ENCODE data around the gene TTLL1.
A peak's percentile ranks its signal among the peaks of the same experiment; 100 is the strongest.
"Not testable (repeated sequence)": the region's sequence is repeated elsewhere in the genome, so short reads cannot be mapped to it uniquely, and the experiment has no call there.

The TTLL1 gene

DNA sequence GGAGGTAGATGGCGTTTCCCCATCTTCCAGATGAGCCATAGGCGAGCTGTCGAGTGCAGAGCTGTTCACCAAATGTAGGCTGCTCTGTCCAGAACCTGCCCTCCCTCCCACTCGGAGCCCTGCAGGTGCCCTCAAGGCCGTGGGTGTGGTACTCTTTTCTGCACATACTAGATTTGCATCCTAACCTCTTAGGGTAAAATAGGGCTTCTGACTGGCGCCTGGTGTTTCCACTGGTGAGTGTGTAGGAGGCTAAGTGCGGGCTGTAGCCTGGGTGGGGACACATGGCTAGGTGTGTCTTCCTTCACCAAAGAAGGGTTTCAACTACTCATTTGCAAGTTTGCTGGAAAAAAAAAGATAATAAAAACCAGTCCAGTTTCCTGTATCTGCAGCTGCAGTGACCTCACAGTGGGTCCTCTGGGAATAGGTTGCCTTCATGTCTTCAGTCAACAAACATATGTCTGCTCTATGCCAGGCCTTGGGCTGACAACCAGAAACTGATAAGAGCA, 29.8 kb upstream of the TTLL1 start:
- no peaks in the 10 kb centered on the region for H3K9me3 Mint-ChIP-seq
- no peaks in the 10 kb centered on the region for H3K36me3 Mint-ChIP-seq (ENCODE audit: low read depth)
- H3K4me3 Mint-ChIP-seq = no peak overlapping the region
- intact Hi-C loops (cut with micrococcal nuclease) = no loop called here
- H3K27ac Mint-ChIP-seq = no peak overlapping the region
- peaks cover 11% of the 10 kb centered on the region for H3K27me3 Mint-ChIP-seq
- peaks cover 43% of the 10 kb centered on the region for H3K4me1 Mint-ChIP-seq (ENCODE audit: low read depth)

DNA sequence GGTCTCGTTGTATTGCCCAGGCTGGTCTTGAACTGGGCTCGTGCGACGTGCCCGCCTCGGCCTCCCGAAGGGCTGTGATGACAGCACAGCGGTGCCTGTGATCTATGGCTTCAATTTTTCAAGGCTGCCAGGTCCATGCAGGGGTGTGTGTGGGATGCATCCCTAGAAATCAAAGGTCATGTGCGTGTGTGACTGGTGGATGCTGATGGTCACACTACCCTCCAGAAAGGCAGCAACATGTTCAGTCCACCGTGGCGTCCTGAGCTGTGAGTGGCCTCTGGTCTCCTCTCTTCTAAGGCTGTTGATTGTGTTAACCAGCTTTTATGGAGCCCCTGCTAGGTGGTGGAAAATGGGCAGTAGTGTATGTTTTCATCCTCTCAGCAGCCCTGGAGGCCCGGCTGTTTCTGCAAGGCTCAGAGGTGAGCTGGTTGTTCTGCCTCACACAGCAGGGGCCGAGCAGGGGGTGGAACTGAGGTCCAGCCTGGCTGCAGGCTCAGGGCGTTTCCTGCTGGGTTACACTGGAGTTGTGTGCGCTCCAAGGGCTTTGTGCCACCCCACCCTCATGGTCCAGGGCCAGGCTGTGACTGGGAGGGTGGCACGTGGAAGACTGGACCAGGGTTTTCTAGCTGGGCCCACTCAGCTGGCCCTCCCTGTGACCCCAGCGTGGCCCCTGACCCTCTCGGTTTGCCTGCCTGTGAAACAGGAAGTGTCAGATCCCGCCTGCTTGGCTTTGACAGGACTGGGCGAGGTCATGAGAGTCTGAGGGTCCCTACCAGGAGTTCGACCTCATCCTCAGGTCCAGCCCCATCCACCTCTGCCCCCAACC, 29.0 kb upstream of the TTLL1 start:
- Mint-ChIP-seq H3K4me1 (ENCODE audit: low read depth) (peaks cover 51% of the 10 kb centered on the region), H3K27ac (no peak overlapping the region), H3K36me3 (ENCODE audit: low read depth) (no peaks in the 10 kb centered on the region), H3K4me3 (no peak overlapping the region), H3K27me3 (peaks cover 19% of the 10 kb centered on the region), H3K9me3 (no peaks in the 10 kb centered on the region)
- intact Hi-C loops (cut with micrococcal nuclease) = no loop called here

DNA sequence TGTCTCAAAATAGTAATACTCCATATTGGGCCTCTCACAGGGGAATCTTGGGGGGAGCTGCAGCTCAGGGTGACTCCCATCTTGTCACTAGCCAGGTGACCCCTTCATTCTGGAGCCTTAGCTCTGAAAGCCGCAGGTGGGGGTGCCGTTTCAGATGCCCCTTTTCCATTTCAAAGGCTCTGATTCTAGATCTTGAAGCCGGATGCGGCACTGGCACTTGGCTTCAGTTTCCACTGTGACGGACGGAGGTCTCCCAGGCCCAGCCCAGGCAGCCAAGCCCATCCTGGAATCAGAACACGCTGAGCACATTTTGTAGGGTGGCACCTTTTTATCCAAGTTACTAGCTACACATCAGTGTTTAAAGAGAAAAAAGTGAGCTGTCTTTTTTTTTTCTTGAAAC, 27.7 kb upstream of the TTLL1 start:
- Mint-ChIP-seq H3K9me3 (no peaks in the 10 kb centered on the region), H3K36me3 (ENCODE audit: low read depth) (no peaks in the 10 kb centered on the region), H3K27ac (no peak overlapping the region), H3K4me3 (no peak overlapping the region), H3K27me3 (peaks cover 32% of the 10 kb centered on the region), H3K4me1 (ENCODE audit: low read depth) (peaks cover 44% of the 10 kb centered on the region)
- intact Hi-C loops (cut with micrococcal nuclease) = no loop called here

DNA sequence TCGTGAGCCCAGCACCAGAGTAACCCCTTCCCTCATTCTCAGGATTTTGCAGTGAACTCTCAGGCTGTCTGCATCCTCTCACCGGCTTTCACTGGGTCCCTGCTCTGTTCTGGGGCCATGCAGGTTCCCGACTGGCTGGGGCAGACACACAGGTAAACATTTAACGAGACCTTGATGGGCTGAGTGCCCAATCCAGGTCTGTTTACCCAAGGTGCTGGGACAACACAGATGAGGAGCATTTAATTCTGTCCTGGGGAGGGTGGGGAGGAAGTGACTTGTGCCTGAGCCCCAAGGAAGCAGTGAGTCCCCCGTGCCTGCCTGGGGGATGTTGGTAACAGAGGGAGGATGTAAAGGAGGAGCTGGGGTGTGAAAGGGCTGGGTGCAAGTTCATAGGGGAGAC, 25.8 kb upstream of the TTLL1 start:
- H3K4me1 Mint-ChIP-seq (ENCODE audit: low read depth) = peaks cover 50% of the 10 kb centered on the region
- H3K27ac Mint-ChIP-seq = no peak overlapping the region
- intact Hi-C loops (cut with micrococcal nuclease) = no loop called here
- peaks cover 48% of the 10 kb centered on the region for H3K27me3 Mint-ChIP-seq
- no peaks in the 10 kb centered on the region for H3K9me3 Mint-ChIP-seq
- H3K4me3 Mint-ChIP-seq = no peak overlapping the region
- H3K36me3 Mint-ChIP-seq (ENCODE audit: low read depth) = no peaks in the 10 kb centered on the region

DNA sequence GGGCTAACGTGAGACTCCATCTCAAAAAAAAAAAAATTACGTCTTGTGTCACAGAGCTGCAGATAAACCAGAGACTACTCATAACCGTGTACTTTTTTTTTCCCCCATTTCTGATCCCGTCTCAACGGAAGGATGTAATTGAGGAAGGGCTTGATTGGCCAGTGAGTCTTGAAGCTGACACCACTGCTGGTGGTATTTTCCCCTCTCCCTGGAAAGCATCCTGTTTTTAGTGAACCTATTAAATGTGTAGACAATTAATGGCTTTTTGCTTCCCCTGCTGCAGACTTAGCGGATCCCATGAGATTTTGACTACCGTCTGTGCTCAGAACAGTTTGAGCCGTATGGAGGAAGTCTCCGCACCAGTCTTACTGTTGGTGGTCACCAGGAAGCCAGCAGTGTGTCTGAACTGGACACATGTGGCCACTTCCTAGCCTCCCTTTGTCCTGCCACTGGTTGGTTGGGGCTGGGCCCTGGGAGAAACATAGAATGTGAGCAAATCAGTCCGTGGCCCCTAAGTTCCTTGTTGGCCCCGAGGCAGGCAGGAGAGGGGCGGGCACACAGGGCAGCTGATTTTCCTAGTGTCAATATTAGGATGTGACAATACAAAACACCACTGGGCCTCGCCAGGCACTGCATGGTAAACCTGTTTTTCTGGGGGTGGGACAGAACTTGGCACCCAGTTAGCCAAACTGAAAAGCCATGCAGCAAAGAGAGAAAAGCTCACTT, 24.5 kb upstream of the TTLL1 start:
- Mint-ChIP-seq H3K4me1 (ENCODE audit: low read depth) (peaks cover 46% of the 10 kb centered on the region), H3K36me3 (ENCODE audit: low read depth) (no peaks in the 10 kb centered on the region), H3K27me3 (peaks cover 59% of the 10 kb centered on the region), H3K4me3 (no peak overlapping the region), H3K9me3 (no peaks in the 10 kb centered on the region), H3K27ac (no peak overlapping the region)
- intact Hi-C loops (cut with micrococcal nuclease) = no loop called here

DNA sequence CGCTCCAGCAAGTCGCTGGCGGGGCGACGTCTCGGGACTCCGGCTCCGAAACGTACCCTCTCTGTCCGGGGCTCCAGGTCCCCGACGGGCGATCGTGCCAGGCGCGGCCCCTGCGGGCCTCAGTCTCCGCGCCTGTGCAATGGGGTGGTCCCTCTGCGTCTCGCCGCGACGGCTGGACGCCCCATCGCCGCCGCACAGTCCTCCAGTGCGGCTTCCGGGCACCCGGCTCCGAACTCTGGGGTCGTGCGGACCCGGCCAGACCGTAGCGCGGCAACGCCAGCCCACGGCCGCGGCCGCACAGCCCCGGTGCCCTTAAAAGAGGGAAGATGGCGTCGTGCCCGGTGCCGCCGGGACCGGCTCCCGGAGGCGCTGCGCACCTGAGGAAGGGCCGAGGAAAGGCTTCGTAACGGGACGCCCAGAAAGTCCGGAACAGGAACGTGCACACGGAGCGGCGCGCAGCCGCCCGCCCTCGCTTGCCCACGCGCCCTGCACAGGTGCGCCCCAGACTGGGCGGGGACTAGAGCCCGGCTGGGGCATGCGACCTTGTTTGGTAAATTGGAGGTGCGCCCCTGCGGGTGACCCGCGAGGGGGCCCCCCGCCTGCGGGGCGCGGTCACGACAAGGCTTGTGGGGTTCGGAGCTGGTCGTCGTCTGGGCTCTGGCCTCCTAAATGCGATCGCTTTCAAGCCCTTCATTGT, 21.9 kb upstream of the TTLL1 start:
- Mint-ChIP-seq H3K4me1 (ENCODE audit: low read depth) (peaks cover 34% of the 10 kb centered on the region), H3K9me3 (no peaks in the 10 kb centered on the region), H3K4me3 (peak overlapping the region; percentile 81), H3K36me3 (ENCODE audit: low read depth) (no peaks in the 10 kb centered on the region), H3K27me3 (peaks cover 70% of the 10 kb centered on the region), H3K27ac (no peak overlapping the region)
- intact Hi-C loops (cut with micrococcal nuclease) = no loop called here

DNA sequence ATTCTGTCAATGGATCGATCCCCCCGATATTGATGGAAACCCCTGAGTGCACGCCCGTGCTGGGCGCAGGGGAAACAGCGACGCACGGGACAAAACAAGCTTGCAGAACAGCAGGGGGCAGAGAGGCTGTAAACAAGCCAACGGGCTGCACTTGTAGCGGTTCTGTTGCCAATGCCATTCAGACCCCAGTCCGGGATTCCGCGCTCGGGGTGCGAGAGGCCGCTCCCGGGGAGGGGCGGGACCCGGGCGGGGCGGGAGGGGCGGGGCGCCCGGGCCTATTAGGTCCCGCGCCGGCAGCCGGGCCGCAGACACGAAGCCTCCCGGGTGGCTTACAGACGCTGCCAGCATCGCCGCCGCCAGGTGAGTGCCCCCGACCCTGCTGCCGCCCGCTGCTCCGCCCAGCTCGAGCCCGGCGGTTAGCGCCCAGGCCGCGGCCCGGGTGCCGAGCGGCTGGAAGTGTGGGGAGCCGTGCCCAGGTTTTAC, 21.3 kb upstream of the TTLL1 start, which contains the start of gene BIK:
Gene BIK, plus strand, starts transcription at position 307 of the 483 bp plus-strand sequence. CDS start 13,273 bp downstream, outside the sequence.
- no peaks in the 10 kb centered on the region for H3K9me3 Mint-ChIP-seq
- peaks cover 70% of the 10 kb centered on the region for H3K27me3 Mint-ChIP-seq
- H3K27ac Mint-ChIP-seq = no peak within 1 kb of the TSS
- H3K4me3 Mint-ChIP-seq = peak within 1 kb of the TSS; percentile 81
- H3K36me3 Mint-ChIP-seq (ENCODE audit: low read depth) = no peaks in the 10 kb centered on the region
- peaks cover 28% of the 10 kb centered on the region for H3K4me1 Mint-ChIP-seq (ENCODE audit: low read depth)
- intact Hi-C loops (cut with micrococcal nuclease) = no loop called here

DNA sequence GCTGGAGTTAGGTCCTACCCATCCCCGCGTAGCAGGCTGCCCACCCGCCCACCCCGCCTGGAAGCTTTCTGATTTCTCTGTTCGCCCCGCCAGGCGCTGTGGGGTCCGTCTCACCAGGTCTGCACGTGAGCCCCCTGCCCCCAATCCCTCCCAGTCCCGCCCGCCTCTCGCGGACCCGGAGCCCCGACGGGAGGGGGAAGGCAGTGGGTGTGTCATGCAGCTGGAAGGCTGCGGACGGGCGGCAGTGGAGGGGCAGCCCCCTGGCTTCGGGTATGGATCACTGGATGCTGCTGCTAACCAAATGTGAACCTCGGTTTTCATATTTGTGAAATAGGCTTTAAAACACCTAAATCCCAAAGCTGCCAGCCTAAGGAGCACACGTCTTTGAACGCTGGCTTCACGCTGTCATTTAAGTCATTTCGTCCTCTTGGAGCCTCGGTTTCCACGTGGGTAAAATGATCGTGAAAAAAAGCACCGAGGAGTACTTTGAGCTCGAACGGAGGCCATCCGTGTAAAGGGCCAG, 20.8 kb upstream of the TTLL1 start:
- H3K36me3 Mint-ChIP-seq (ENCODE audit: low read depth) = no peaks in the 10 kb centered on the region
- H3K9me3 Mint-ChIP-seq = no peaks in the 10 kb centered on the region
- H3K4me1 Mint-ChIP-seq (ENCODE audit: low read depth) = peaks cover 27% of the 10 kb centered on the region
- H3K27ac Mint-ChIP-seq = no peak overlapping the region
- intact Hi-C loops (cut with micrococcal nuclease) = no loop called here
- H3K4me3 Mint-ChIP-seq = peak overlapping the region; percentile 56
- H3K27me3 Mint-ChIP-seq = peaks cover 69% of the 10 kb centered on the region

DNA sequence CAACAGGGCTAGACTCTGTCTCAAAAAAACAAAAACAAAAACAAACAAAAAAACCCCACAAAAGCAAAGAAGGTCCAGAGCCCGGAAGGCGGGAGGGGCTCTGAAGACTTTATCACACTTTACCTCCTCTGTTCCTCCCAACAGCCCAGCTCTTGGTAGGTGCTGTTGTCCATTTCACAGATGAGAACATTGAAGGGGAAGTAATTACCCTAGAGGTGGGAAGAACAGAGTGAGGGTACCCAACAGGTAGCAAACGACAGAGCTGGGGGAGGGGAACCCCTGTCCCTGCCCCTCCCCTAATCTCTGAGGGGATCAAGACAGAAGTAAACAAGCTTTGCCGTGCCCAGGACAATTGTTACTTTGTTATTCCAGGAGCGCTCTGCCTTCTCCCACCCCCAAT, 20.3 kb upstream of the TTLL1 start:
- Mint-ChIP-seq H3K27me3 (peaks cover 67% of the 10 kb centered on the region), H3K9me3 (no peaks in the 10 kb centered on the region), H3K4me3 (no peak overlapping the region), H3K4me1 (ENCODE audit: low read depth) (peaks cover 28% of the 10 kb centered on the region), H3K36me3 (ENCODE audit: low read depth) (no peaks in the 10 kb centered on the region), H3K27ac (no peak overlapping the region)
- intact Hi-C loops (cut with micrococcal nuclease) = no loop called here

DNA sequence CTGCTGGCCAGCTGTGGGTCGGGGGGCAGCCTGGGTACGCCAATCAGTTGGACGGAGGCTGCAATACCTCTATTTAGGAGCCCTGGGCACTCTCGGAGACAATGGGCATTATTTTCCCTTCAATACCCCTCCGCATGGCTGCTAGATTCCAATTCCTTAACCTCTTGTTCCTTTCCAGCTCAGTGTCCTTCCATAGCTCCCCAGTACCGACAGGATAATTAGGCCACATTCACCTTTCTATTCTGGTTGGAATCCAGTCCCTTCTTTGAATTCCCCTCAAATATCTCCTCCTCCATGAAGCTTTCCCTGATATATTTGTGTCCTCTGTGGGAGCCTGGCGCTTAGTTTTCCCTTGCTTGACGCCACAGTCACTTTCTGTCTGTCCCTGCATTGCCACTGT, 17.1 kb upstream of the TTLL1 start:
- Mint-ChIP-seq H3K4me1 (ENCODE audit: low read depth) (peaks cover 24% of the 10 kb centered on the region), H3K9me3 (no peaks in the 10 kb centered on the region), H3K27me3 (peaks cover 35% of the 10 kb centered on the region), H3K36me3 (ENCODE audit: low read depth) (no peaks in the 10 kb centered on the region), H3K4me3 (no peak overlapping the region), H3K27ac (no peak overlapping the region)
- intact Hi-C loops (cut with micrococcal nuclease) = no loop called here

DNA sequence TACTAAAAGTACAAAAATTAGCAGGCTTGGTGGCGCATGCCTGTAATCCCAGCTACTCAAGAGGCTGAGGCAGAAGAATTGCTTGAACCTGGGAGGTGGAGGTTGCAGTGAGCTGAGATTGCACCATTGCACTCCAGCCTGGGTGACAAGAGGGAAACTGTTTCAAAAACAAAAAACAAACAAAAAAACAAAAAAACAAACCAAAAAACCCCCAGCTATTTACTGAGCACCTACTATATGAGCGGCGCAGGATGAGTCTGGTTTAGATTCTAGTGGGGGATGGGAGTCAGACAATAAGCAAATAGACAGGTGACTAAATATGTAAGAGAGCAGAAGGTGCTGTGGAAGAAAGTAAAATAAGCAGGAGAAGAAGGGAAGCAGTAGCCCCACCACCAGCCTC, 15.8 kb upstream of the TTLL1 start:
- H3K4me3 Mint-ChIP-seq; intact Hi-C loops (cut with micrococcal nuclease); H3K27ac Mint-ChIP-seq; H3K36me3 Mint-ChIP-seq (ENCODE audit: low read depth); H3K9me3 Mint-ChIP-seq: not testable (repeated sequence)
- H3K27me3 Mint-ChIP-seq = peaks cover 25% of the 10 kb centered on the region
- H3K4me1 Mint-ChIP-seq (ENCODE audit: low read depth) = peaks cover 22% of the 10 kb centered on the region

DNA sequence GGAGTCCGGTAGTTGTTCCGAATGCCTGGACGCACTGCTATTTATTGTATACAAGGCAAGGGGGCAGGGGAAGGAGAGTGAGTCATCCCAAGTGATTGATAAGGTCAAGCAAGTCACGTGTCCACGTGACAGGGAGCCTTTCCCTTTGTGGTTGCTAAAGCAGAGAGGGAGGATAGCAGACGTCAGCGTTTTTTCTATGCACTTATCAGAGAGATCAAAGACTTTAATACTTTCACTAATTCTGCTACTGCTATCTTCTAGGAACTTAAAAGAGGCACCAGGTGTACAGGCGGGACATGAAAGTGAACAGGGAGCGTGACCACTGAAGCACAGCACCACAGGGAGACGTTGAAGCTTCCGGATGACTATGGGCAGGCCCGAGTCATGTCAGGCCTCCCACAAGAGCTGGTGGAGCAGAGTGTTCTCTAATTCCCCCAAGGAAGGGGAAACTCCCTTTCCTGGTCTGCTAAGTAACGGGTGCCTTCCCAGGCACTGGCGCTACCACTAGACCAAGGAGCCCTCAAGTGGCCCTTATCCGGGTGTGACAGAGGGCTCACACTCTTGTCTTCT, 14.9 kb upstream of the TTLL1 start:
- Mint-ChIP-seq H3K27ac (peak overlapping the region; percentile 73), H3K4me1 (ENCODE audit: low read depth) (peaks cover 22% of the 10 kb centered on the region), H3K27me3 (peaks cover 18% of the 10 kb centered on the region)
- H3K4me3 Mint-ChIP-seq; H3K36me3 Mint-ChIP-seq (ENCODE audit: low read depth); intact Hi-C loops (cut with micrococcal nuclease); H3K9me3 Mint-ChIP-seq: not testable (repeated sequence)

DNA sequence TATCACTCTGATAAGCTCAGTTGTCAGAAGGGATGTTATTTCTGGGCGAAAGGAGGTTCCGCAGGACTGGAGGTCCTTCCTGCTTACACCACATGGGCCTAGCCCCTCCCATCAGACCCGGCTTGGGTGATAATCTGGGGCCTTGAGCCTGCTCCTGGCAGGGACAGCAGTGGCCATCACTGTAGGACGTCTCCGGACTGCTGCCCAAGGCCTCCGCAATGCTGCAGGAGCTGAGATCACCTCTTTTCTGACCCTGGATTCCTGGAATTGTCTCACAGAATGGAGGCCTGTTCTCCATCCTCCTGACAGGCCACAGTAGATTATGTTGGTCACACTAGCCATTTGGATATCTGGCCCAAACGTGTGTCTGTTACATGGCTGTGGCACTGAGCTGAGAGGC, 12.1 kb upstream of the TTLL1 start:
- H3K27me3 Mint-ChIP-seq = peaks cover 3% of the 10 kb centered on the region
- peaks cover 22% of the 10 kb centered on the region for H3K4me1 Mint-ChIP-seq (ENCODE audit: low read depth)
- H3K4me3 Mint-ChIP-seq = no peak overlapping the region
- H3K27ac Mint-ChIP-seq = peak overlapping the region; percentile 51
- H3K36me3 Mint-ChIP-seq (ENCODE audit: low read depth) = no peaks in the 10 kb centered on the region
- intact Hi-C loops (cut with micrococcal nuclease) = no loop called here
- peaks cover 10% of the 10 kb centered on the region for H3K9me3 Mint-ChIP-seq
